NCI-H2196 (cell line): ENCODE results near the gene ATP8A2.

Experiments
- DNase-seq: peaks from one replicate; lab custom pipeline; 2025; ENCODE audit not compliant: unreplicated experiment; lab: John Stamatoyannopoulos, UW

Gene ATP8A2

GRCh38 chr13:25906191-25906661, 534.5 kb downstream of the ATP8A2 start:
- no peak for DNase-seq

- no peak for DNase-seq
Observed at GRCh38 chr13:25908366-25908765, 536.6 kb downstream of the ATP8A2 start.

GRCh38 chr13:25910243-25910642, 538.5 kb downstream of the ATP8A2 start:
- DNase-seq = no peak

- DNase-seq = no peak
Observed at GRCh38 chr13:25910991-25911419, 539.2 kb downstream of the ATP8A2 start.

GRCh38 chr13:25912961-25913360, 541.2 kb downstream of the ATP8A2 start:
- DNase-seq = no peak

- no peak for DNase-seq
Observed at GRCh38 chr13:25915840-25916518, 544.2 kb downstream of the ATP8A2 start.

- DNase-seq = no peak
Observed at GRCh38 chr13:25920277-25920676, 548.5 kb downstream of the ATP8A2 start.

- DNase-seq = no peak
Observed at GRCh38 chr13:25920931-25921330, 549.2 kb downstream of the ATP8A2 start.

GRCh38 chr13:25922376-25922775, 550.6 kb downstream of the ATP8A2 start:
- DNase-seq = no peak

- DNase-seq = no peak
Observed at GRCh38 chr13:25923217-25924085, 551.7 kb downstream of the ATP8A2 start.

- DNase-seq = no peak
Observed at GRCh38 chr13:25927363-25927762, 555.6 kb downstream of the ATP8A2 start.

GRCh38 chr13:25927932-25928331, 556.2 kb downstream of the ATP8A2 start:
- no peak for DNase-seq

- no peak for DNase-seq
Observed at GRCh38 chr13:25928941-25929505, 557.2 kb downstream of the ATP8A2 start.

- DNase-seq = no peak
Observed at GRCh38 chr13:25929816-25930215, 558.0 kb downstream of the ATP8A2 start.

GRCh38 chr13:25930653-25931052, 558.9 kb downstream of the ATP8A2 start:
- no peak for DNase-seq

GRCh38 chr13:25932365-25932764, 560.6 kb downstream of the ATP8A2 start:
- no peak for DNase-seq

GRCh38 chr13:25933520-25933919, 561.7 kb downstream of the ATP8A2 start:
- no peak for DNase-seq

GRCh38 chr13:25934127-25934526, 562.4 kb downstream of the ATP8A2 start:
- DNase-seq = no peak

- DNase-seq = no peak
Observed at GRCh38 chr13:25939961-25940687, 568.4 kb downstream of the ATP8A2 start.

- no peak for DNase-seq
Observed at GRCh38 chr13:25943081-25943480, 571.3 kb downstream of the ATP8A2 start.

GRCh38 chr13:25943658-25944057, 571.9 kb downstream of the ATP8A2 start:
- no peak for DNase-seq
